Stimulated activated CD4-positive, alpha-beta T cell treated with anti-CD3 and anti-CD28 coated beads, Interleukin-1b, Interleukin-23, amount 100 ng/mL, for 1 hour (primary cell): ENCODE data around the gene DAZ1.
"Not testable (repeated sequence)": the region's sequence is repeated elsewhere in the genome, so short reads cannot be mapped to it uniquely, and the experiment has no call there.

Experiments used
- DNase-seq, 2 donors: peaks; one replicate each; pipeline ENCODE4 v3.0.0-alpha.2; 2020; ENCODE audit warnings: low read depth in 2 of 2

The DAZ1 gene

GRCh38 chrY:23198908-23199307, at the start of gene DAZ1:
DAZ1 (minus strand) TSS chrY:23199008; CDS start chrY:23198800, 208 bp downstream.
- DNase-seq = not testable (repeated sequence)

- not testable (repeated sequence) for DNase-seq
Measured at GRCh38 chrY:23219233-23219632, 20.4 kb upstream of the DAZ1 start, which contains the start of gene DAZ2. DAZ2 (plus strand) TSS chrY:23219533; CDS start chrY:23219741, 208 bp downstream.

GRCh38 chrY:23210681-23211080, 11.9 kb upstream of the DAZ1 start:
- DNase-seq = not testable (repeated sequence)

- DNase-seq = not testable (repeated sequence)
Measured at GRCh38 chrY:23209802-23210495, 11.1 kb upstream of the DAZ1 start.

GRCh38 chrY:23207455-23207854, 8.6 kb upstream of the DAZ1 start:
- DNase-seq = not testable (repeated sequence)
